Glomerular endothelial cell (primary cell): ENCODE measurements around the gene TFF2. TPM values are rescaled to one million over a fixed set of nuclear protein-coding genes. Genes with fewer than 3 reads are reported as not detected.

Experiments
- DNase-seq: peaks from one replicate; pipeline ENCODE4 v3.0.0-alpha.2; 2011; ENCODE audit warnings: low read depth, low spot score; ENCODE audit errors: extremely low read depth
- total RNA-seq: library from RNA; depleted of rRNA; stranded (reverse); fragments of >200 nt; gene quantifications from 2 replicates; pipeline ENCODE4 v1.2.3, GENCODE V29; 2015

Gene TFF2
- total RNA-seq, 1 donor from 2014 or later, result not detected

DNA sequence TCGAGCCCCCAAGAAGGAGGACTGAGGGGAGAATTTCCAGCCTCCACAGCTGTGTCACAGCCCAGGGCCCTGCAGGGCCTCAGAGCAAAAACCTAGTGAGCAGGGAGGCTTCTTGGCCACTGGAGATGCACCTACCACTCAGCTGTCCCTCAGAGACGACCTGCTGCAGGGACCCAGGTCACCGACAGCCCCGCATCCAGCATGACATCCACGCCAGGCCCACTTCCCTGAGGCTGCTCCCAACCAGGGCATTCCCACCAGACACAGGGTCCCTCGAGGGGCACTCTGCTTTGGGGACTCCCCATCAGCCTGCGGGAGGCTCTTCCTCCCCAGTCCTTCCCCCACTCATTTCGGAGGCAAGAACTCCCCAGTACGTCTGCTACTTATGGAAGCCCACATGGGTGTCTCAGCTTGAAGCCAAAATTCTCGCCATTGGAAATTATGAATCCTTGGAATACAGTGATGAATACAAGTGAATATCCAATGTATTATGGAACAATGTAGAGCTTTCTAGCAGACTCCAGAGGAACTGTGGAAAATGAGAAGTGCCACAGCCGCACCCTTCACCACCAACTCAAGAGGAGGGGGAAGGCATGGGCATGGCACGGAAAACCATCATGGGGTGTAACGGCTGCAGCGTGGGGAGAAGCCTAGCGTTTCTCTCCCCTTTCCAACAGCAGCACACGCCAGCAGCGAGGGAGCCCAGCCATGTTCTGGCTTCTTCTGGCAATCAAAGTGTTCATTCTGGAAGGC, 42.5 kb downstream of the TFF2 start:
- no peak for DNase-seq

DNA sequence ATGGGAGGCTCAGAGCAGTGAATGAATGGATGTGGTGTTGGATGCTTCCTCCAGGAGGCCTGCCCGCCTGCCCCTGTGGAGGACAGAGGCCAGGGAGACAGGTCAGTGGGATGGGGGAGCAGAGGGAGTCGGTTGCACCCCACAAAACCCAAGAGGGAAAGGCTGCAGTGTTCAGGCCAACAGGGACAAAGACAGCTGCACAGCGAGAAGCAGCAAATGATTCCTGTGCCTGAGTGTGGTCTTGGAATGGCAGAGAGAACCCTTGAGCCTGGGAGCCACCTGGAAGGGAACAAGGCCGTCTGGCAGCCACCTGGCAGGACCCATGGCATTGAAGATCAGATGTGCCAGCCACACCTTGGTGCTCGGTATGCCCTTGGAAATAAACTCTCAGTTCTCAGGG, 43.7 kb downstream of the TFF2 start:
- no peak for DNase-seq

- DNase-seq, result no peak
These were observed 44.3 kb downstream of the TFF2 start for GRCh38 chr21:42306366-42307035.

DNA sequence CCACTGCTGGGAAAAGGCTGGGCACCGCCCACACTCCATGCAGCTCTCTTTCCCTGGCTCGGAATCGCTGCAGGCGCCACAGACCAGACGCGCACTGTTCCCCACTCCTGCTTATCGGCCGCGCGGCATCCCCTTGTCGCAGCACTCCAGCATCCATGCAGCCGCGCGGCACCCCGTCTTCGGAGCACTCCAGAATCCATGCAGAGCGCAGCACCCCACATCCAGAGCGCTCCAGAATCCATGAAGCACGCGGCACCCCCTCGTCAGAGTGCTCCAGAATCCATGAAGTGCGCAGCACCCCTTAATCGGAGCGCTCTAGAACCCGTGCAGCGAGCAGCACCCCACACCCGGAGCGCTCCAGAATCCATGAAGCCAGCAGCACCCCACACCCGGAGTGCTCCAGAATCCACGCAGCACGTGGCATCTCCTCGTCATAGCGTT, 45.1 kb downstream of the TFF2 start:
- no peak for DNase-seq

DNA sequence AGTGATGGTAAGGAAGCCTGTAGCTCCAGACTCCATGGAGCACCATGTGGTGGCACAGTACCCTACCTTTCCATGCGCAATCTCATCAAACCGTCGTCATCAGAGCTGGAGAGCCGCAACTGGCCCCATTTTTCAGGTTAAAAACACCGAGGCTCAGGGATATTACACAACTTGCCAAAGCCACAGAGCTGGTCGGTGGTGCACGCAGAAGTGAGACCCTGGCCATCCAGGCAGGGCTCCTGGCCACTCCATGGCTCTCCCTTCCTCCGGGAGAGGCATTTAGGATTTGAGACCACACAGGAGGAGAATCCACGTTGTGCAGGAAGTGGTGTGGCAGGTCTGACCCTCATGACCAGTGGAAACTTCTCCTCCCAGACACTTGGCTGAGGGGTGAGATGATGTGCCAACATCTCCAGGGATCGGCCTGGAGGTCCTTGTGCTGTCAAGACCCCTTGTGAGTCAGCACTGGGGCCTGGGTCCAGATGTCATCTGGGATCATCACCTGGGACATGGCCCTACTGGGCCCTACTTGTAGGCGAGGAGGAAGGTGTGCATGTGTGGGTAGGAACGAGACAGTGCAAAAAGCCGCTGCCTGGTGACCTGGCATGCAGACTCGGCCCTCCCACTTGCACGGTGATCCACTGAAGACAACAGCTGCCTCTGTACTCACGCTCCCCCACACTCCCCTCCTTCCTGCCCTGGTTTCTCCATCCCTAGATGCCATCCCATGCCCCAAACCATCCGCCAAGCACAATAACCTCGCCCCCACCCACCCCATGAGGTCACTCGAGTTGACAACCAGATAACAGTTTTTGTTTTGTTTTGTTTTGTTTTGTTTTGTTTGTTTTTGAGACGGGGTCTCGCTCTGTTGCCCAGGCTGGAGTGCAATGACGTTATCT, 46.0 kb downstream of the TFF2 start:
- DNase-seq, result no peak

DNA sequence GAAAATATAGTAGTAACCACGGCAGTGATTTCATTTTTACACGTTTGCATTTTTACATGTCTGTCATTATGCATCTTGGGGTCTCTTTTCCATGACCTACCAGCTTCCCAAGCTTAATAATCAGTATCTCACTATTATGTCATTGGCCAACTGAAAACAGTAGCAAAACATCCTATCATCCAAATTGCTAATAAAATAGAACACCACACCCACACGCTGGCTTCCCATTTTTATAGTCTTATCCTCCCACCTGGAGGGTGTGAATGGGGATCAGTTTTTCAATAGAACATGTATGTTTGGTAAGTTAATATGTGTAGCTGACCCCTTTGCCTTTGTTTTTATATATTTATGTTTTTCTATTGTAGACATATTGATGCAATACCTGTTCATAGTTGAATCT, 47.4 kb downstream of the TFF2 start:
- no peak for DNase-seq

DNA sequence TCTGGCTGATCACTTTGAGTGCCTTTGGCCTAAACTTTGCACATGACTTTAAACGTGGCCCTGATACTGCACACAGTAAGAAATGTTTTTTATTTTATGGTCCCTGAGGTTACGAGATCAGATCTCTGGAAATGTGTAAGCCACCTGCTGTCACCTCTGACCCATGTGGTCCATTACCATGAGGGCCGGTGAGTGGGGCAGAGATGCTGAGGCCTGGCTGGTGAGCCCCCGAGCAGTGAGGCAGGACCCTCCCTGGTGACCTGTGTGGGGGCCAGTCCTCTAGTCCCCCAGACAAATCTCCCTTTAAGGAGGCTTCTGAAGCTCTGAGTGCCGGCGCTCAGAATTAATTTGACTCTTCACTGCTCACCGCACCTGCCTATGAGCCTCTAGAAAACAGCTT, 48.0 kb downstream of the TFF2 start:
- DNase-seq, result no peak

DNA sequence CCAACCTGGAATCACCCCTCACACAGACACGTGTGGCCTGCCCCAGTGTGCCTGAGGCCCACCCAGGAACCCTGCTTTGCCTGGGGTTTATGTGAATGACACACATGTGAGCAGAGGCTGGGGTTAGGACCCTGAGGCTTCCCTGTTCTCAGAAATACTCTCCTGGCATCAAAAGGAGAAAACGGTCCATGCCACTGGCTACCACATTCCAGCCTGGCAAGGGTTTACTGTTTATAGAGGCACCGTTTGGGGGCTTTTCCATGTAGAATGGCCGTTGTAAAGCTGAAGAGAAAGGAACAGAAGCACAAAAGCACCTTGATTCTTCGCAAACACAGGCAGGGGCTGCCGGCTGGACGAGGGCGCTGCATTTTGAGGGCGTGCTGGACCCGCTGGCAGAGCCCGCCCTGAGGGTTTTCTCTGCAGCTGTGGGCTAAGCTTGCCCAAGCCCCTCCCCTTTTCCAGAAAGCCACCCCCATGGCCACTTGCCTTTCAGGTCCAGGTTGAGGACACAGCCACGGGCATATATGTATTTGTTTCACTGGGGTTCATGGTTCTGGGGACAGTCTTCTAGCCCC, 48.6 kb downstream of the TFF2 start:
- no peak for DNase-seq

GRCh38 chr21:42301371-42302075, 49.3 kb downstream of the TFF2 start:
- no peak for DNase-seq

GRCh38 chr21:42300956-42301355, 49.8 kb downstream of the TFF2 start:
- no peak for DNase-seq

DNA sequence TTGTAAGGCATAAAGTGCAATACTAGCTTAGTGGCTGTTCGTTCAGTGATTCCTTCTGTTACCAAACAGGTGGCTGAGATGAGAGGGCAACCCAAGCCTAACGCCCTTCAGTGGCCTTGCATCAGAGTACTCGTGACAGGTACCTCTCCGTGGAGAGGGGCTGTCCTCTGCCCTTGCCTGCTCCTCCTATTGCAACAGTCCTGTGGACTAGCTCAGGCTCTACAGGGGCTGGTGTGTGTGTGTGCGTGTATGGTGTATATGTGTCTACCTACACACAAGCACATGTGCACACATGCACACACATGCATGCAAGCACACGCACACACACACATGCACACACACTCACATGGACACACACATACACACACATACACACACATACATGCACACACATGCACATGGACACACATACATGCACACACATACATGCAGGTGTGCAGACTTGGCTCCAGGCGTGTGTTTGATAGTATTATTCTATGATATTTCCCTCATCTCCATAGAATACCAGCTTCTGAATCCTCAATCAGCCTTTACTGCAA, 50.7 kb downstream of the TFF2 start:
- DNase-seq, result no peak

DNA sequence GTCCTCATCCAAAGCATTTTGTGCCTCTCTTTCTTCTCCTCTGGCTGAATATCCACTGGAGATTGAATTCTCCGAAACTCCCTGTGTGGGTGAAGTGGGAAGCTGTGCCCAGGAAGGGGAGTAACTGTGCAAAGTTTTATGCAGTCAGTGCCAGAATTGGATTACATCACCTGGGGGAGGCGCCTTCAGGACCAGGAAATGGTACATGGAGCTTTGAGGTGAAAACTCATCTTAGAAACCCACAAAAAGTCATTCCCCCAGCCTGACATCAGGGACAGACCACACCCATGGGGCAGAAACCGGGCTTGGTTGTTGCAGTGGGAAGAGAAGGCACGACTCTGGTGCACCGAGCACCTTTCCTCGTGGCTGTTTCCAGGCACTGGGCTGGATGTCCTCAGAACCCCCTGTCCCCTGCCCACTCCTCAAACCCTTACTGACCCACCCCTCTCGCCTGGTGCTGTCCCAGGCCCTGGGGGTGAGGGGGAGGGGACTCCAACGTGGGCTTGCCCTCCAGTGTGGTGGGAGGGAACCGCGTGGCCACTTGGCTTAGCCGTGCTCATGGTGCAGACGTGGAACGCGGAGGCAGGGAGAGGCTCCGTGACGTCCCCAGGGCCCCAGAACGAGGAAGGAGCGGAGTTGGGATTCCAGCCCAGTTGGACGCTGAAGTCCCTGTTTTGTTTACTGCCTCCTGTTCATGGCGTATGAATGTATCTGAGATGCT, 51.3 kb downstream of the TFF2 start:
- no peak for DNase-seq

GRCh38 chr21:42298657-42299056, 52.1 kb downstream of the TFF2 start:
- no peak for DNase-seq

DNA sequence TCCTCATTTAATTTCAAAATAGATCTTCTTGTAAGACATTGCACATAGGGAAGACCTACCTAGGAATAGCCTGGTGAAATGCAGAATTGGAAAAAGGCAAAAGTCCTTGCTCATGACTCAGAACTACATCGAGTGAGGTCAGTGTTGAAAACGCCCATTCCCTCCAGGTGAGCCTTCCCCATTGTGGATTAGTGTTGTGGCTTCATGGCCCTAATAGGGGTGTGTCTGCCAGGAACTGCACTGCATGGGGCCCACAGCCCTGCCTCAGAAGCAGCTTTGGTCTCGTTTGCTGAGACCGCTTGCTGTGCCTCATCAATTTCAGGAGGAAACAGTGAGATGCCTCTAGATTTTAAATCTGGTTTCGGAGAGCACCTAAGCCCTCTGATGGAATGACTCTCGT, 52.6 kb downstream of the TFF2 start:
- DNase-seq, result no peak

GRCh38 chr21:42297377-42297776, 53.4 kb downstream of the TFF2 start:
- DNase-seq, result no peak

DNA sequence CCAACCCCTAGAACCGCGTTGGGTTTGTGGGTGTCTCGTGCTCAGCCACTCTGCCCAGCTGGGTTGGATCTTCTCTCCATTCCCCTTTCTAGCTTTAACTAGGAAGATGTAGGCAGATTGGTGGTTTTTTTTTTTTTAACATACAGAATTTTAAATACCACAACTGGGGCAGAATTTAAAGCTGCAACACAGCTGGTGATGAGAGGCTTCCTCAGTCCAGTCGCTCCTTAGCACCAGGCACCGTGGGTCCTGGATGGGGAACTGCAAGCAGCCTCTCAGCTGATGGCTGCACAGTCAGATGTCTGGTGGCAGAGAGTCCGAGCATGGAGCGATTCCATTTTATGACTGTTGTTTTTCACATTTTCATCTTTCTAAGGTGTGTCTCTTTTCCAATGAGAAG, 54.3 kb downstream of the TFF2 start:
- no peak for DNase-seq
